Forelimb muscle (tissue), 1 donor: ENCODE results near the gene MCC. TPM values are rescaled to one million over a fixed set of nuclear protein-coding genes. Genes with fewer than 3 reads are reported as not detected.

Source experiments
- DNase-seq: peaks from one replicate; pipeline ENCODE4 v3.0.0-alpha.2; 2013; ENCODE audit warnings: low read depth
- polyA plus RNA-seq: library from polyadenylated mRNA; unstranded; fragments of 120-200 nt; gene quantifications from one replicate; pipeline ENCODE4 v1.2.1, GENCODE V29; 2013; ENCODE audit not compliant: insufficient read length

Gene MCC
- polyA plus RNA-seq, 1 donor, result 15.1 TPM

DNA sequence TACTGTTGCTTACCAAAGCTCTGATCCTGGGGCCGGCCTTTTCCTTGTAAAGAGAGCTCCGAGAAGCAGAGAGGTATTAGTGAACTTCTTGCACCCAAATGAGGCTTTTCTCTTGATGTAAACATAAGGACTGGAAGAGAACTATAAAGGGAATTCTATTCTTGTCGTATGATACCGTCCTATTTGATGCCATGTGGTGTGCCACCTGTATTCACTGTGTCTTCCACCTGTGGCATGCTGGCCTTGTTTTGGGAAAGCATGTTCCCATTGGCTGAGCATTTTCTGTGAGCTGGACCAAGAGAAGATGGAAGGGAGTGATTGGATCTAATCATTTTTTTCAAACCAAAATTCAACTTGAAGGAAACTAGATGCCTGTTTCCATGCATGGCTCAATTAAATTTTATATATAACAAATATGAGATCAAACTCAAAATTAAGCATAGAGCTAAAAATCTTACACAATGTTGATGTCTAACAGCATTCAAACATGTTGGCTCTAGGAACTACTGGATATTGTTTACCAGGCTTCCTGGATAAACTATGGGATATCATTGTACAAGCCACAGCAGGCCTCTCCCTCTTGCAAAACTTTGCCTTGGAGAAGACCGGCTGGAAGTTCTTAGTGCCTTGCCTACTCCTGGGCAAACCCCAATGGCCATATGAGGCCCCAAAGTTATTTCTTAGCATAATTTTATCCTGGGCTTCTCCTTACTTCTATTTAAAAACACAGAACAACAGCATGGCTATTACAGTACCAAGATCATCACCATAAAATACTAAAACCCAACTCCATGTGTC is 168.8 kb downstream of the MCC start:
- no peak for DNase-seq

- no peak for DNase-seq
Observed at GRCh38 chr5:113317636-113318035, 170.6 kb downstream of the MCC start.

DNA sequence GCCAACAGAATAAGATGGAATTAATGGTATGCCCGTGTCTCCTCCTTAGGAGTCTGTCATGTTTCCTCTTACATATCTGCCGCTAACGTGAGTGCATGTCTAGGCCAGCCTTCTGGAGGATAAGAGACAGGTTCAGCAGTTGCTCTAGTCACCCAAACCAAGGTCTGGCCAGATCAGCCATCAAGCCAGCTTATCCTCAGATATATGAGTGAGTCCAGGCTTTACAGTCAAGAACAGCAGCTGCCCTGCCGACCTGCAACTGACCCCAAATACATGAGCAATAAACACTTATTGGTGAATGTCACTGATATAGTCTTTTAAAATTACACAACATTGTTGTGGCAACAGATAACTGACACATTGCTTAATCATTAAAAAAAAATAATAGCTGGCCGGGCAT is 177.0 kb downstream of the MCC start:
- DNase-seq, result no peak

DNA sequence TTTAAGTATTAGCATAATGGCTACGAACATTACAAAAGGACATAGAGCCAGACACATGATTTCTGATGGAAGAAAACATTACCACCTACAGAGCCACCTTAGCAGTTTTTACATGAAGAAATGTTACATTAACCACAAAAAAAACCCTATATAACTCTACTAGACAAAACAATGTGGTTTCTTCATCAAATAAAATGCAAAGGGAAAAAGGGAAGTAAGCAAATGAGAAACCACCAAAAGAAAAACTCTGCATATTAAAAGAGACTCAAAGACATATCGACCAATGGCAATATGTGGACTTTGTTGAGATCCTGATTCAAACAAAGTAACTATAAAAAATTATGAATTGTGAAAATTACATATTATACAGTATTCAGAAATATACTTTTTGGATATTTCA is 186.1 kb downstream of the MCC start:
- DNase-seq, result no peak

GRCh38 chr5:113299591-113299990 is 188.7 kb downstream of the MCC start:
- DNase-seq, result no peak

DNA sequence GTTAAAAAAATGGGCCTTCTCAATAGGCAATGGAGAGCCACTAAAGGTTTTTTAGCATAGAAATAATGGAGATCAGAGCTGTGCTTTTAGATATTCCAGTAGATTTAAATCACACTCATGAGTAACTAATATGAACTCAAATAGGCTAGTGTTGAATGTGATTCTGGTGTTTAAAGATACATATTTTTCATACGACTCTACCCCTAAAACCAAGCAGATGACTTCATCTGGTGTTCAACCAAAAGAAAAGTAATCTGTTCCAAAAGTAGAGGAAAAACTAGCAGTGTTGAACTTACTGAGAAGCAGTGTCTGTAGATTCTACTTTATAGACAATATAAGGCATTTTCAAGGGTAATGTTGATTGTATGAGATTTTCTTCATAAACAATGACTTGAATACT is 191.6 kb downstream of the MCC start:
- no peak for DNase-seq

DNA sequence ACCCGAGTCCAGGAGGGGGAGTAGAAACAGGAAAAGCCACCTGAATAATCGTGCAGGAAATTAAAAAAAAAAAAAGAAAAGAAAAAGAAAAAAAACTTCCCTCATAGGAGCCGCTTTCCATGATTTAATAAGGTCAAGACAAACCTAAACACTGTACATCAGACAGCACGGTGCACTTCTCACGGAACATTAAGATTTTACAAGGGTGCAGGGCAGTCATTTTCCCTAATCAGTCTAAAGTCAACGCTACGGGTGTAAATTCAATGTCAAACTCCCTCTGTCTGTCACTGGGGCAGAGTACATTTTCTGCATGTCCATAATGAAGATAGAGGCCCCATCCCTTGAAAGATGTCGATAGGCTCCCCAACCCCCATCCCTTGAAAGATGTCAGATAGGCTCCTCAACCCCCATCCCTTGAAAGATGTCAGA is 193.1 kb downstream of the MCC start:
- DNase-seq, result no peak

GRCh38 chr5:113294311-113295110 is 193.7 kb downstream of the MCC start:
- peak; percentile 81 for DNase-seq

GRCh38 chr5:113293975-113294310 is 194.3 kb downstream of the MCC start:
- no peak for DNase-seq

GRCh38 chr5:113293068-113293974 is 194.9 kb downstream of the MCC start:
- DNase-seq, result peak; percentile 2

GRCh38 chr5:113292462-113292861 is 195.8 kb downstream of the MCC start:
- DNase-seq, result peak; percentile 24

DNA sequence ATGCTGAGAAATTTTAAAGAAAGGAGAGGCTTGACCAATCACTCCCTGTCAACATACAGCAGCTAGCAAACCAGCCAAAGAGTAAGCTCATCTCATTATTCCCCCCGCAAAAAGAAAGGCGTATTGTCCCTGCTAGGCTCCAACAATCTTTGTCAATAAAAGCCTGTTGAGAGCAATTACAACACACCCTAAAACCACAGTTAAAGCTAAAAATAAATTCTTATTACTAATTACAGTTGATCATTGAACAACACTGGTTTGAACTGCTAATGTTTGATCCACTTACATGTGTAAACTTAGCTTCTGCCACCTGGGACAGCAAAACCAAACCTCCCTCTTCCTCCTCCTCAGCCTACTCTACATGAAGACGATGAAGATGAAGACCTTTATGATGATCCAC is 204.7 kb downstream of the MCC start:
- no peak for DNase-seq

- DNase-seq, result no peak
Observed at GRCh38 chr5:113282472-113282871, 205.8 kb downstream of the MCC start.

DNA sequence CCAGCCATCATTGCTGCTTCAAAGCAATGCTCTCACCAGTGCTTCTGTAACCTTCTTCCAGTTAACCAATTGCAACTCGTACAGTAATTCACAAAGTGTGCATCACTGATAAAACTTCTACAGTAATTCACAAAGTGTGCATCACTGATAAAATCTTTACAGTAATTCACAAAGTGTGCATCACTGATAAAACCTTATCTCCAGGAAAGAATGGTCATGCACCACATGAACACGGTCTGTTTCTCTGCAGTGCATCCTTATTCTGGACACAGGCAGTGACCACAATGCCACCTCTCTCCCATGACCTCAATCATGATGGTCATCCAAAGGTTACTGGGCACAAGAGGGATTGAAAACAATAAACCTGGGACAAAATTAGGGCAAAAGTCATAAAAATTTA is 207.1 kb downstream of the MCC start:
- DNase-seq, result no peak

DNA sequence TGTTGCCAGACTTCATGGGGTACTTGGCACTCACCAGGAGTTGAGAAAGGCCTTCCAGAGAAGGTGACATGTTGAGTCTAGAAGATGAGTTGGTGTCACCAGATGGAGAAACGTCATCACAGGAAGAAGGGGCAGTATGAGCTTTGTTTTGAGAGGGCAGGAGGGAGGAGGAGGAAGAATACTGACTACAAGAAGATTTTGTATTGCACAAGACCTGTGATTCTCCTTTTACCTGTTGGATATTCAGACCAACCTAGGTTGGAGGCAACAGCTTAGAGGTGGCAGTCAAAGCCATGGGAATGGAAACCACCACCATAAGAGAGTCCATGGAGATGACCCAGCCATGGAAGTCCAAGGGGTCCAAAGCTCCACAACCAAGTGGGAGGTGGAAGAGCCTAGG is 207.7 kb downstream of the MCC start:
- no peak for DNase-seq

- DNase-seq, result no peak
Observed at GRCh38 chr5:113278976-113279375, 209.3 kb downstream of the MCC start.

DNA sequence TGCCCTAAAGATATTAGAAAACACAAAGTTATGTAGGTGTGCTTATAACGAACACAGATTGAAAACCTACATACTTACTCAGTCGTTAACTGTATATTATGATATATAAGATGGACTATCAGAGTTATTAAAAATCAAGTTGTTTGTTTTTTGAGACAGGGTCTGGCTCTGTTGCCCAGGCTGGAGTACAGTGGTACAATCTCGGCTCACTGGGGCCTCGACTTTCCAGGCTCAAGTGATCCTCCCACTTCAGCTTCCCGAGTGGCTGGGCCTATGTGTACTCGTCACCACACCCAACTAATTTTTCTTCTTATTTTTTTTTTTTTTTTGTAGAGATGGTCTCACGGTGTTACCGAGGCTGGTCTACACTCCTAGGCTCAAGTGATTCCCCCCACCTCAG is 211.8 kb downstream of the MCC start:
- no peak for DNase-seq

DNA sequence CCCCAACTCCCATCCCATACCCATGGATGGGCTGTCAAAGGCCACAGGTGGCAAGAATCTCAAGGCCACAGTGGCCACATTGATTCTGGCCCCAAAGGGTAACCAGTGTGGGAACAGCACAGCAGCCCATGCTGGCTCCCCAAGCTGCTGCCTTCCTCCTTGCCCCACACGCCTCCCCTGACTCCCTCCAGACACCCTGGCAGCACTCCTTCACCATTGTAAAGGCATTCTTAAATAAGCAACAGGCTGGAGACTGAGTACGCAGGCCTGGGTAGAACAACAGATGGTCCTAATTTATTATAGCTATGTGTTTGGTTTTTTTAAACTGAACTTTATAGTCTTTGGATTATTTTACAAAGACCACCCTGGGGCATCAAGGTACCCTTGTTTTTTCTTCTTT is 212.3 kb downstream of the MCC start:
- no peak for DNase-seq

DNA sequence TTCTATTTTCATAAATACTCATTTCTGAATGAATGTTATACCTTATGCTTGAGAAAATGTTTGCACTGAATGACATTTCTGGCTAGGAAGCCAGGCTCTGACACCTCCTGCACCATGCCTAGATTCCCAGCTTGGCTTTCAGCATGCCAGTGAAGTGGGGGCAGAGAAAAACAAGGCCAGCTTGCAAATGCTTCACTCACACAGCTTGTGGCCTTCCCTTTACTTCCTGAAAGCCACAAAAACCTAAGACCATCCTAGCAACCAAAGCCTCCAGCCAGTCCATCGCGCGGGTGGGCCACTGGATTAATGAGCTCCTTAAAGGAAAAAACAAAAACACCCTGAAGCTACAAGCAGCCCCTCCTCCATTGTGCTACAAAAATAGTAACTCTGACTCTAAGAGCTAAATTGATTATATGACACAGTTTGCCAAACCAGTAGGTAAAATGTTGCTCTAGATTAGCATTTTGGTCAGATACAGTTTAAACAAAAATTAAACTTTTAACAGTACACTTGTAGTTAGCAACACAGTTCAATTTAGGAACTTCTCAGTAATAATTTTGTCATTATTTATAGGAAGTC is 213.3 kb downstream of the MCC start:
- no peak for DNase-seq

DNA sequence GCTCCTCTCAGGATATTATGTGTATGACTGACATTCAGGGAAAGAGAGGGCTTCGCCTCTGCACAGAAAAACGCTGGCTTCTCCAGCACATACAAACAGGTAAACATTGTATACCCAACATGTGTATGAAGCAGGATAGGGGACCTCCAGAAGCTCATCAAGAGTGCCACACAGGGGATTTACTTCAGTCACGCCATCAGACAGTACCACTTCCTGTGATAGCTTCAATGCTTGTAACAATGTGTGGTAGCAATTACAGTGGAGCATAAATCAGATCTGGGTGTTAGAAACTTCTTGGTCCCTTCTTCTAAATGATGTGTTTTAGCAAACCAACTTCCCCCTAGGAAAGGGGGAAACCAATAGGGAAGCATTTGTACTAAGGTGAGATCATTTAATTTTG is 214.3 kb downstream of the MCC start:
- no peak for DNase-seq

- no peak for DNase-seq
Observed at GRCh38 chr5:113271745-113272454, 216.4 kb downstream of the MCC start.
